Measurements from ENCODE around the gene RCSD1. TPM values are rescaled to one million over a fixed set of nuclear protein-coding genes. Genes with fewer than 3 reads are reported as not detected.
A peak's percentile ranks its signal among the peaks of the same experiment; 100 is the strongest.

The RCSD1 gene
- total and polyA plus RNA-seq, 5 experiments from 2014 or later, result 121 to 156 (median 132) TPM

DNA sequence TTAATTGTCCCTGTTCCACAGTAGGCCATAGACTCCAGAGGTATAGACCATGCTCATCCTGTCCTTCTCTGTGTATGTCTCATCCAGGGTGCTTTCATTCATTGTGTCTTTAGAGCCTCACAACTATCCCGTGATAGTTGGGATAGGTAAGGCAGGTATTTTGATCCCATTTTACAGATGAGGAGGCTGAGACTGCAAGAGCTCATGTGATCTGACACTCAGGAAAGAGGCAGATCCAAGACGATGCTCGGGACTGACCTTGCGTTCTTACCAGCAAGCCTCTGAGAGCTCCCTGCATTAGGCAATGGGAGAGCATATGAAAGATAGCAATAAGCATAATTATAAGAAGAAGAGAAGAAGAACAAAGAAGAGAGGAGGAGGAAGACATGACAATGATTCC lies 42.8 kb downstream of the RCSD1 start:
- no peaks in the 10 kb centered on the region for H3K9me3 Mint-ChIP-seq
- DNase-seq, result no peak
- peaks cover 63 to 70% (median 69%) of the 10 kb centered on the region in 4 donors for H3K4me1 Mint-ChIP-seq
- peaks cover 0 to 85% (median 13%) of the 10 kb centered on the region in 3 donors for H3K36me3 Mint-ChIP-seq
- no peak for ATAC-seq
- H3K27me3 Mint-ChIP-seq, result no peaks in the 10 kb centered on the region
- POLR2A ChIA-PET, result no interaction called here
- peak overlapping the region in 9 of 10 donors; percentile 11 to 92 (median 80) for H3K27ac Mint-ChIP-seq
- peak overlapping the region in 1 of 10 donors; percentile 44 for H3K4me3 Mint-ChIP-seq

- no peak for ATAC-seq
- peak overlapping the region in 9 of 10 donors; percentile 30 to 92 (median 80) for H3K27ac Mint-ChIP-seq
- H3K4me3 Mint-ChIP-seq, result peak overlapping the region in 1 of 10 donors; percentile 16
- H3K9me3 Mint-ChIP-seq, result no peaks in the 10 kb centered on the region
- no peak for DNase-seq
- no peaks in the 10 kb centered on the region for H3K27me3 Mint-ChIP-seq
- POLR2A ChIA-PET, result no interaction called here
- H3K4me1 Mint-ChIP-seq, result peaks cover 62 to 66% (median 64%) of the 10 kb centered on the region in 4 donors
- peaks cover 0 to 80% (median 13%) of the 10 kb centered on the region in 3 donors for H3K36me3 Mint-ChIP-seq
Measured at GRCh38 chr1:167673265-167673664, 43.2 kb downstream of the RCSD1 start.

GRCh38 chr1:167674156-167674555 lies 44.1 kb downstream of the RCSD1 start:
- H3K36me3 Mint-ChIP-seq, result peaks cover 0 to 72% (median 13%) of the 10 kb centered on the region in 3 donors
- ATAC-seq (no peak), DNase-seq (no peak)
- peak overlapping the region; percentile 5 to 92 (median 70) for H3K27ac Mint-ChIP-seq
- H3K4me1 Mint-ChIP-seq, result peaks cover 55 to 57% (median 56%) of the 10 kb centered on the region in 4 donors
- no peak overlapping the region for H3K4me3 Mint-ChIP-seq
- POLR2A ChIA-PET, result interaction anchor here (1.1 kb wide), 1 partner anchor 19 kb away, joined by 3 read pairs; no protein-coding TSS in a partner anchor
- no peaks in the 10 kb centered on the region for H3K27me3 Mint-ChIP-seq
- no peaks in the 10 kb centered on the region for H3K9me3 Mint-ChIP-seq

DNA sequence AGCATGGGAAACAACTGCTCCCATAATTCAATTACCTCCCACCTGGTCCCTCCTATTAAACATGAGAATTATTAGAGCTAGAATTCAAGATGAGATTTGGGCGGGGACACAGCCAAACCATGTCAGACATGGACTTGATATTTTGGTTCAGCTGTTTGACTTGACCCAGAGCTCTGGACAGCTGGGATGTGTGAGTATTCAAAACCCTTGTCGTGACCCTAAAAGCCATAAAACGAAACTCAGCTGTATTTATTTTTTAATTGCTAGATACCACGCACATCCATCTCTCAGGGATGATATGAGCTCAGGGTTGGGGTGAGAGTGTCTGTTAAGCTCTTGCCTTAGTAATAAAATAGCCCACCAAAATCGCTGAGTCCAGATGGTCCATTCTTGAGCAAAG lies 45.4 kb downstream of the RCSD1 start:
- POLR2A ChIA-PET, result interaction anchor here (0.7 to 1.1 kb wide), 4 partner anchors 8 to 75 kb away, joined by 3 to 6 read pairs (median 4); no protein-coding TSS in a partner anchor
- H3K27ac Mint-ChIP-seq, result peak overlapping the region in 7 of 10 donors; percentile 10 to 86 (median 77)
- H3K4me1 Mint-ChIP-seq, result peaks cover 42 to 49% (median 43%) of the 10 kb centered on the region in 4 donors

DNA sequence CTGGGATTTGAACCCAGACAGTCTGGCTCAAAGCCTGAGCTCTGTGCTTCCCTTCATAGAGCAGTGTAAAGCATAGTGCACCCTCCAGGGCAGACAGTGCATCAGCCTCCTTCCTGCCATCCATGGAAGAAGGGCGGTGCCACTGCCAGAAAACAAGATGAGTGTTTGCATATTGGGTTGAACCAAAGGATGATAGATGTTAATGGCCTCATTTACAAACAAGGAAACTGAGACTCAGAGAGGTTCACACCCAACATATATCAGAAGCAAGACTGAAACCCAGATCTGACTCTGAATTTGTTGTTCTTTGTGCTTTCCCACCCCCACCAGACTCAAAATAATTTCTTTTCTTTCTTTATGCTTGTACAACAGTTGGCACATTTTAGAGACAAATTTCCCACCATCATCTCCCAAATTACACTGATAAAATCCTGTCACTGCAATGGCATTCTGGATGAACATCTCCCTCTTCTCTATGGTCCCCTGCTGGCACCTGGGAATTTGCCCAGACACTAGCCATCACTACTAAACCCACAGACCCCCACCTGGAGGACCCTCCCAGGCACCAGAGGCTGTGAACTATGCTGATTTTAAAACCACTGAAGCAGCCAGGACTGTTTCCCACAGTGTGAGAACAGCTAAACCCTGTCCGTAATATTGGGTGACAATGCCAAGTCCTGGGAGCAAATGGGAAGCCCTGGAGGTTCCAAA lies 46.3 kb downstream of the RCSD1 start:
- ATAC-seq (peak in 1 of 2 donors; percentile 39), DNase-seq (no peak)
- H3K36me3 Mint-ChIP-seq, result peaks cover 0 to 50% (median 11%) of the 10 kb centered on the region in 3 donors
- no peaks in the 10 kb centered on the region for H3K27me3 Mint-ChIP-seq
- H3K4me3 Mint-ChIP-seq, result peak overlapping the region in 2 of 10 donors; percentile 20 to 27
- H3K4me1 Mint-ChIP-seq, result peaks cover 33 to 42% (median 38%) of the 10 kb centered on the region in 4 donors
- H3K9me3 Mint-ChIP-seq, result no peaks in the 10 kb centered on the region
- H3K27ac Mint-ChIP-seq, result peak overlapping the region in 9 of 10 donors; percentile 54 to 91 (median 79)
- POLR2A ChIA-PET, result no interaction called here

More for the DNA sequence above, 45.4 kb downstream of the RCSD1 start:
- Mint-ChIP-seq H3K9me3 (no peaks in the 10 kb centered on the region), H3K4me3 (peak overlapping the region in 1 of 10 donors; percentile 13), H3K36me3 (peaks cover 0 to 59% (median 13%) of the 10 kb centered on the region in 3 donors), H3K27me3 (no peaks in the 10 kb centered on the region)
- DNase-seq (no peak), ATAC-seq (no peak)

DNA sequence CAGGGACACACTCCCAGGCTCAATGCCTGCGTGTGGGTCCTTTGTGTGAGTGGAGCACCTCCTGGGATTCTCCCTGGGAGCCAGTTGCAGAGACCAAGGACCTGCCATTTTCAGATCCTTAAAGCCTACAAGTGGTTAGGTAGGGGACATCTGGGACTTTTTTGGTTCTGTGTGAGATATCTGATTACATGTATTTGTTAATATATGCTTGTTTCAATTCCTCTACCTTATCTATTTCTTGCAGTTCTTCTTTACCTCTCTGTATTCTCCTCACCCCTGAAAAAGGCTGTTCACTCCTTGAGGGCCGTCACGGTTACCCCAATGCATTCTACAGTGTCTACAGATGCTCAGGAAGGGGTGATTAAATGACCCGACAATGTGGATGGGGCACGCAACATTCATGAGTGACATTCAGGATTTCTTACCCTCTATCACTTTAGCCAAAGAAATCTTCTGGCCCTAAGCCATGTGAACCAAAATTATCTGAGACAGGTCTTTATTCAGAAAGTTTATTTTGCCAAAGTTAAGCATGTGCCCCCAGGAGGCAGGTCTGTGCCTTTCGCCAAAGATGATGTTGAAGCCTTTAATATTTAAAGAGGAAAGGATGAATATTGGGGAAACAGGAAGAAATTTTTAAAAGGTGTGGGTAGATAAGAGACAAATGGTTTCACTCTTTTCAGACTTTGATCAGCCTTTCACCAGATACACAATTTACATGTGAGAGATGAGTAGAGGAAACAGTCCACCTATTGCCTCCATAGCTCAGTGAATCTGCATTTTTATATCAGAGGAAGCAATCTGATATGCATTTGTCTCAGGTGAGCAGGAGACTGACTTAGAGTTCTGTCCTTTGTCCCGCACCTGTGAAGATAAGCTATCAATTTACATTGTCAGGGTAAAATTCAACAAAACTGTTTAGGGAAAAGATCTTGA lies 47.1 kb downstream of the RCSD1 start:
- Mint-ChIP-seq H3K4me1 (peaks cover 28 to 34% (median 34%) of the 10 kb centered on the region in 4 donors), H3K27me3 (no peaks in the 10 kb centered on the region), H3K4me3 (peak overlapping the region in 1 of 10 donors; percentile 38), H3K27ac (peak overlapping the region in 8 of 10 donors; percentile 52 to 82 (median 66)), H3K9me3 (no peaks in the 10 kb centered on the region), H3K36me3 (peaks cover 0 to 42% (median 6%) of the 10 kb centered on the region in 3 donors)
- no peak for ATAC-seq
- DNase-seq, result no peak
- POLR2A ChIA-PET, result interaction anchor here (0.6 kb wide), 1 partner anchor 78 kb away, joined by 9 read pairs; no protein-coding TSS in a partner anchor

DNA sequence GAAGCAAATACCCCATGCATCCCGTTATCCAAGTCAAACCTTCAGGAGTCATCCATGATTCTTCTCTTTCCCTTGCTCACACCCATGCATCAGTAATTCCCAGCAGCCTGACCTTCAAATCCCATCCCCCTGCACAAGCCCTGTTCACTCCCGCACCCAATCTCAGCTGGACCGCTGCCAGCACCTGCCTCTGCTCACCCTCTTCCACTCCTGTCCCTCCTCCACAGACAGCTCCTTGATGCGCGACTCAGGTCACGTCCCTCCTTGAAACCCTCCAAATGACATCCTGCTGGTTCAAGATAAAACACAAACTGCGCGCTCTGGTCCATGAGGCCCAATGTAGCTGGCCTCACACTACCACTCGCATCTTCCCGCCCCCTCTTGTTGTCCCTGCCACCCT lies 48.4 kb downstream of the RCSD1 start:
- H3K27me3 Mint-ChIP-seq, result no peaks in the 10 kb centered on the region
- H3K9me3 Mint-ChIP-seq, result no peaks in the 10 kb centered on the region
- DNase-seq (no peak), ATAC-seq (no peak)
- POLR2A ChIA-PET, result no interaction called here
- peaks cover 0 to 36% (median 5%) of the 10 kb centered on the region in 3 donors for H3K36me3 Mint-ChIP-seq
- H3K27ac Mint-ChIP-seq, result no peak overlapping the region
- H3K4me1 Mint-ChIP-seq, result peaks cover 16 to 31% (median 23%) of the 10 kb centered on the region in 4 donors
- H3K4me3 Mint-ChIP-seq, result no peak overlapping the region

- H3K27ac Mint-ChIP-seq, result no peak overlapping the region
- H3K4me1 Mint-ChIP-seq, result peaks cover 12 to 30% (median 19%) of the 10 kb centered on the region in 4 donors
- ATAC-seq, result no peak
- no peaks in the 10 kb centered on the region for H3K9me3 Mint-ChIP-seq
- POLR2A ChIA-PET, result no interaction called here
- peaks cover 0 to 36% (median under 1%) of the 10 kb centered on the region in 3 donors for H3K36me3 Mint-ChIP-seq
- DNase-seq, result no peak
- H3K27me3 Mint-ChIP-seq, result no peaks in the 10 kb centered on the region
- no peak overlapping the region for H3K4me3 Mint-ChIP-seq
Measured at GRCh38 chr1:167678838-167679237, 48.8 kb downstream of the RCSD1 start.

GRCh38 chr1:167679714-167680113 lies 49.7 kb downstream of the RCSD1 start:
- no peak overlapping the region for H3K27ac Mint-ChIP-seq

GRCh38 chr1:167681024-167681423 lies 51.0 kb downstream of the RCSD1 start:
- ATAC-seq (no peak), DNase-seq (no peak)
- H3K9me3 Mint-ChIP-seq, result no peaks in the 10 kb centered on the region
- POLR2A ChIA-PET, result interaction anchor here (1.7 kb wide), 1 partner anchor 50 kb away, joined by 5 read pairs; the partner anchor contains the start of gene RCSD1
- peaks cover 7 to 38% (median 23%) of the 10 kb centered on the region in 4 donors for H3K4me1 Mint-ChIP-seq
- peak overlapping the region in 5 of 10 donors; percentile 15 to 88 (median 80) for H3K27ac Mint-ChIP-seq
- H3K4me3 Mint-ChIP-seq, result no peak overlapping the region
- peaks cover 0 to 38% (median 9%) of the 10 kb centered on the region in 3 donors for H3K36me3 Mint-ChIP-seq
- no peaks in the 10 kb centered on the region for H3K27me3 Mint-ChIP-seq

More at GRCh38 chr1:167679714-167680113, 49.7 kb downstream of the RCSD1 start:
- Mint-ChIP-seq H3K4me3 (no peak overlapping the region), H3K4me1 (peaks cover 8 to 30% (median 17%) of the 10 kb centered on the region in 4 donors), H3K27me3 (no peaks in the 10 kb centered on the region), H3K36me3 (peaks cover 0 to 36% (median 5%) of the 10 kb centered on the region in 3 donors), H3K9me3 (no peaks in the 10 kb centered on the region)
- POLR2A ChIA-PET, result no interaction called here
- DNase-seq (no peak), ATAC-seq (no peak)

DNA sequence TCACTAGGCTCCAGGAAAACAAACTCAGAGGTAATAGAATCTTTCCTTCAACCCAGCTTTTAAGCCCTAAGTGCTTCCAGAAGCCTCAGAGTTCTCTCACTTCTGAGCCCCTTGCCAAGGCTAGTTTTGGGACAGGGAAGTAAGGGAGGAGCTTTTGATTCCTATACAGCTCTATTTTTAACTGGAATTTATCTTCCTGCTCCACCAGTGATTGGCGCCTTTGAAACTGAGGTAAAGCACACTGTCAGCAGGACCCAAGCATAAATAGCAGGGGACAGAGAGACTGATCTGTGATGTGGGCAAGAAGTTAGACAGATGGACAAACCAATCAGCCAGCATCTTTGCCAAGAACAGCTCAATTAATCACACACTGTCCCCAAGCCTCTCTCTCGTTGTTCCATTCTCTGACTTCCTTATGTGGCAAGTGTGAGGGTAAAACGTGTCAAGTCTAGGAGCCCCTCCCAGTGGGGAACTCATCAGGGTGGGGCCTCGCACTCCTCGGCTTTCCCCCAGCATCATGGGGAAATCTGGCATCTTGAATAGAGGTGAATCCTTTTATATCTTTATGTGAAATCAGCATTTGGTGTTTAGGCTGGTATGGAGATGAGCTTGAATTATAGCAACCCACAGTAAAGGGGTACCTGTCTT lies 51.5 kb downstream of the RCSD1 start:
- DNase-seq, result no peak
- H3K4me3 Mint-ChIP-seq, result no peak overlapping the region
- no peaks in the 10 kb centered on the region for H3K27me3 Mint-ChIP-seq
- peaks cover 0 to 38% (median 10%) of the 10 kb centered on the region in 3 donors for H3K36me3 Mint-ChIP-seq
- H3K9me3 Mint-ChIP-seq, result no peaks in the 10 kb centered on the region
- peak overlapping the region in 8 of 10 donors; percentile 44 to 92 (median 84) for H3K27ac Mint-ChIP-seq
- ATAC-seq, result no peak
- H3K4me1 Mint-ChIP-seq, result peaks cover 8 to 42% (median 22%) of the 10 kb centered on the region in 4 donors
- POLR2A ChIA-PET, result interaction anchor here (1.7 kb wide), 1 partner anchor 51 kb away, joined by 5 read pairs; the partner anchor contains the start of gene RCSD1

GRCh38 chr1:167683226-167683625 lies 53.2 kb downstream of the RCSD1 start:
- Mint-ChIP-seq H3K9me3 (no peaks in the 10 kb centered on the region), H3K27me3 (no peaks in the 10 kb centered on the region), H3K36me3 (peaks cover 0 to 53% (median 12%) of the 10 kb centered on the region in 3 donors), H3K4me3 (no peak overlapping the region), H3K4me1 (peaks cover 12 to 50% (median 28%) of the 10 kb centered on the region in 4 donors), H3K27ac (peak overlapping the region in 9 of 10 donors; percentile 14 to 92 (median 66))
- DNase-seq, result no peak
- POLR2A ChIA-PET, result no interaction called here
- no peak for ATAC-seq

Measured in naive thymus-derived CD8-positive, alpha-beta T cell (primary cell).